Endothelial cell of umbilical vein (primary cell): ENCODE measurements around the gene FGD3. TPM values are rescaled to one million over a fixed set of nuclear protein-coding genes. Genes with fewer than 3 reads are reported as not detected.

ENCODE experiments used
- BruUV-seq: library from RNA; stranded (reverse); fragments of 400-500 nt; replicated peaks from 2 replicates; lab custom pipeline; 2021; lab: Mats Ljungman, UMichigan
- CTCF ChIA-PET: fragments of 300-600, 350-600 bp; sonication (Branson Sonifier 250); formaldehyde crosslinking; loops from one replicate; lab custom pipeline; 2021; ENCODE audit warnings: antibody characterized with exemption, inconsistent platforms; lab: Charles Lee
- POLR2A ChIA-PET: fragments of 300-600, 350-600 bp; sonication (Branson Sonifier 250); formaldehyde crosslinking; loops from one replicate; lab custom pipeline; 2021; ENCODE audit warnings: antibody characterized with exemption, inconsistent platforms; lab: Charles Lee
- DNase-seq: peaks from one replicate; pipeline ENCODE4 v3.0.0-alpha.2; 2011; ENCODE audit warnings: low read depth, low spot score
- FAIRE-seq: peaks from 2 replicates; lab custom pipeline; 2011; peaks lifted over from hg19 to GRCh38; lab: Jason Lieb, UNC
- H2AFZ ChIP-seq: 2 replicates; pipeline ENCODE4 v1.6.0; 2012; ENCODE audit warnings: low read depth, low read length, control low read depth, inconsistent platforms
- H3K27ac ChIP-seq: 2 replicates; pipeline ENCODE4 v1.5.1; 2011; ENCODE audit warnings: low read depth, mild to moderate bottlenecking, control low read depth, low read length, moderate library complexity; ENCODE audit not compliant: insufficient read depth
- H3K27me3 ChIP-seq, 2 experiments: 2 replicates each; pipeline versions ENCODE4 v1.6.0 to v1.6.1; 2011; ENCODE audit warnings: low read length in 2 of 2, mixed read lengths in 1 of 2; ENCODE audit not compliant: control insufficient read depth in 2 of 2, insufficient read depth in 2 of 2
- H3K36me3 ChIP-seq, 2 experiments: 2 replicates in 1 of 2; 3 replicates in 1 of 2; pipeline ENCODE4 v1.5.1; 2011; ENCODE audit warnings: low read length in 2 of 2, mild to moderate bottlenecking in 1 of 2, moderate library complexity in 1 of 2; ENCODE audit not compliant: control insufficient read depth in 2 of 2, insufficient read depth in 2 of 2; ENCODE audit errors: extremely low read depth in 1 of 2
- H3K4me1 ChIP-seq: 3 replicates; pipeline ENCODE4 v1.5.1; 2011; ENCODE audit warnings: mild to moderate bottlenecking, low read length; ENCODE audit not compliant: control insufficient read depth, insufficient read depth; ENCODE audit errors: extremely low read depth
- H3K4me2 ChIP-seq: 2 replicates; pipeline ENCODE4 v1.6.1; 2011; ENCODE audit warnings: low read length, control low read depth, mixed read lengths; ENCODE audit not compliant: insufficient read depth
- H3K4me3 ChIP-seq, 3 experiments: fragments of 200-600 bp in 1 of 3; sonication (generic), shearing (Covaris generic) in 1 of 3; replicated peaks in 1 of 3; 2 replicates each; pipeline ENCODE4 v1.5.1; 2011 to 2016; ENCODE audit warnings: control low read depth in 3 of 3, low read length in 3 of 3, mild to moderate bottlenecking in 2 of 3, inconsistent platforms in 1 of 3, low read depth in 1 of 3, moderate library complexity in 1 of 3; ENCODE audit not compliant: insufficient read depth in 1 of 3
- H3K79me2 ChIP-seq: 2 replicates; pipeline ENCODE4 v1.6.0; 2012; ENCODE audit warnings: low read length, inconsistent platforms; ENCODE audit not compliant: control insufficient read depth, insufficient read depth
- H3K9ac ChIP-seq: replicated peaks from 2 replicates; pipeline ENCODE3; 2011; ENCODE audit warnings: low read length, control low read depth; ENCODE audit not compliant: insufficient read depth; ENCODE audit errors: extremely low read depth
- H3K9me1 ChIP-seq: replicated peaks from 3 replicates; pipeline ENCODE4 v1.6.0; 2011; ENCODE audit warnings: mild to moderate bottlenecking, low read length; ENCODE audit not compliant: control insufficient read depth, insufficient read depth; ENCODE audit errors: extremely low read depth
- H3K9me3 ChIP-seq: replicated peaks from 2 replicates; pipeline ENCODE4 v1.5.1; 2012; ENCODE audit warnings: low read length, inconsistent platforms; ENCODE audit not compliant: control insufficient read depth, insufficient read depth
- H4K20me1 ChIP-seq: replicated peaks from 2 replicates; pipeline ENCODE3; 2011; ENCODE audit warnings: mild to moderate bottlenecking, low read length; ENCODE audit not compliant: control insufficient read depth, insufficient read depth; ENCODE audit errors: extremely low read depth
- EZH2 ChIP-seq: IDR thresholded peaks from 2 replicates; pipeline ENCODE4 v1.6.1; 2012; ENCODE audit warnings: borderline replicate concordance, low read depth, mild to moderate bottlenecking, moderate library complexity, low read length, inconsistent platforms; ENCODE audit not compliant: severe bottlenecking
- FOS ChIP-seq: IDR thresholded peaks from 2 replicates; pipeline ENCODE4 v1.6.1; 2011; ENCODE audit warnings: mild to moderate bottlenecking, low read length, moderate library complexity, borderline replicate concordance; ENCODE audit not compliant: insufficient read depth
- GATA2 ChIP-seq: IDR thresholded peaks from 2 replicates; pipeline ENCODE4 v1.7.0; 2011; ENCODE audit warnings: low read depth, mild to moderate bottlenecking, moderate library complexity, mixed read lengths, low read length; ENCODE audit not compliant: insufficient read length, insufficient read depth
- JUN ChIP-seq: IDR thresholded peaks from 2 replicates; pipeline ENCODE4 v1.6.1; 2011; ENCODE audit warnings: borderline replicate concordance, low read depth; ENCODE audit not compliant: insufficient read length, insufficient read depth
- MYC ChIP-seq: IDR thresholded peaks from one replicate; pipeline ENCODE4 v1.6.1; 2011; ENCODE audit warnings: mild to moderate bottlenecking, low read depth, low read length
- POLR2A ChIP-seq: IDR thresholded peaks from 2 replicates; pipeline ENCODE4 v1.6.1; 2012; ENCODE audit warnings: low read depth, mild to moderate bottlenecking, control low read depth, low read length
- POLR2AphosphoS5 ChIP-seq: IDR thresholded peaks from 2 replicates; pipeline ENCODE4 v1.6.1; 2012; ENCODE audit warnings: low read depth, mild to moderate bottlenecking, control low read depth, low read length, moderate library complexity; ENCODE audit not compliant: insufficient read depth
- dilution Hi-C: fragments of 300-500 bp; cut with MboI; formaldehyde crosslinking; loops from one replicate; pipeline ENCODE4 v1.15.0; 2019; ENCODE audit warnings: low sequenced_read_pairs; ENCODE audit not compliant: extremely low pct_ligation_motif_present
- intact Hi-C: fragments of 100-400 bp; cut with micrococcal nuclease; formaldehyde crosslinking; loops from one replicate; pipeline ENCODE4 v1.10.0; 2022
- polyA plus RNA-seq, 4 experiments: library from polyadenylated mRNA; depleted of rRNA in 3 of 4; stranded (reverse) in 3 of 4; unstranded in 1 of 4; fragments of >200 nt; gene quantifications; 2 replicates each; pipeline versions ENCODE4 v1.2.1 to v1.2.3, GENCODE V29; 2011 to 2012; ENCODE audit warnings: missing spikeins in 1 of 4
- total RNA-seq: library from RNA; stranded (reverse); gene quantifications from 2 replicates; pipeline ENCODE4 v1.2.3, GENCODE V29; 2021
- TF ChIP-seq, protein P1 (sequence below): IDR thresholded peaks from 2 replicates; pipeline ENCODE4 v1.6.1; 2011; ENCODE audit not compliant: insufficient read depth, insufficient read length
- TF ChIP-seq, protein P2 (sequence below), 2 donors: IDR thresholded peaks; 1 replicate in 1 of 2; 2 replicates in 1 of 2; pipeline ENCODE4 v1.5.1; 2011; ENCODE audit warnings: low read length in 2 of 2, mild to moderate bottlenecking in 2 of 2, moderate library complexity in 2 of 2, control low read depth in 1 of 2, inconsistent platforms in 1 of 2, low read depth in 1 of 2; ENCODE audit not compliant: insufficient read depth in 1 of 2; ENCODE audit errors: extremely low read depth in 1 of 2

The FGD3 gene
- total and polyA plus RNA-seq, 2 donors (not counting 3 experiments of a cell fraction or from before 2014, with no cell fraction given), result not detected

DNA sequence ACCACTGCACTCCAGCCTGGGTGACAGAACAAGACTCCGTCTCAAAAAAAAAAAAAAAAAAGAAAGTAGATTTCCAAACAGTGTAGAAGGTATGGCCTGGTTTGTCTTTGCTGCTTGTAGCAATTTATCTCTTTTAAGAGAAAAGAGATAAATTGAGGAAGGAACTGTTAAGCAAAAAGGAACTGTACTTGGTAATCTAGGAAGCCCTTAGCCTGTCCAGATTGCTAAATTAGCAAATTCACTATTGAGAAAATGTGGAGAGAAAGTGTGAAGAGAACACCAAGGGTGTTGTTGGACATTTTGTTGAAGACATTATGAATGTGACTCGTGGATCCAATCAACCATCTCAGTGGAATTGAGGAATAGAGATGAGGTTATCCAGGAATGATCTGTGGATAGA is 98.2 kb downstream of the FGD3 start:
- Histone ChIP-seq H4K20me1 (no peaks in the 10 kb centered on the region), H3K9ac (no peak overlapping the region), H3K36me3 (no peaks in the 10 kb centered on the region), H3K4me1 (no peaks in the 10 kb centered on the region), H2AFZ (no peak overlapping the region), H3K9me1 (no peaks in the 10 kb centered on the region), H3K27ac (no peak overlapping the region), H3K4me2 (no peak overlapping the region), H3K9me3 (no peaks in the 10 kb centered on the region), H3K79me2 (no peaks in the 10 kb centered on the region), H3K4me3 (no peak overlapping the region), H3K27me3 (no peaks in the 10 kb centered on the region)
- BruUV-seq, result no TSS peak
- ChIA-PET POLR2A (no interaction called here), CTCF (no interaction called here)
- no peak for DNase-seq
- intact Hi-C loops, result no loop called here
- TF ChIP-seq, protein P1, sequence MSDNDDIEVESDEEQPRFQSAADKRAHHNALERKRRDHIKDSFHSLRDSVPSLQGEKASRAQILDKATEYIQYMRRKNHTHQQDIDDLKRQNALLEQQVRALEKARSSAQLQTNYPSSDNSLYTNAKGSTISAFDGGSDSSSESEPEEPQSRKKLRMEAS, result no peak
- no peak for TF ChIP-seq JUN
- TF ChIP-seq FOS, result no peak
- TF ChIP-seq, protein P2, sequence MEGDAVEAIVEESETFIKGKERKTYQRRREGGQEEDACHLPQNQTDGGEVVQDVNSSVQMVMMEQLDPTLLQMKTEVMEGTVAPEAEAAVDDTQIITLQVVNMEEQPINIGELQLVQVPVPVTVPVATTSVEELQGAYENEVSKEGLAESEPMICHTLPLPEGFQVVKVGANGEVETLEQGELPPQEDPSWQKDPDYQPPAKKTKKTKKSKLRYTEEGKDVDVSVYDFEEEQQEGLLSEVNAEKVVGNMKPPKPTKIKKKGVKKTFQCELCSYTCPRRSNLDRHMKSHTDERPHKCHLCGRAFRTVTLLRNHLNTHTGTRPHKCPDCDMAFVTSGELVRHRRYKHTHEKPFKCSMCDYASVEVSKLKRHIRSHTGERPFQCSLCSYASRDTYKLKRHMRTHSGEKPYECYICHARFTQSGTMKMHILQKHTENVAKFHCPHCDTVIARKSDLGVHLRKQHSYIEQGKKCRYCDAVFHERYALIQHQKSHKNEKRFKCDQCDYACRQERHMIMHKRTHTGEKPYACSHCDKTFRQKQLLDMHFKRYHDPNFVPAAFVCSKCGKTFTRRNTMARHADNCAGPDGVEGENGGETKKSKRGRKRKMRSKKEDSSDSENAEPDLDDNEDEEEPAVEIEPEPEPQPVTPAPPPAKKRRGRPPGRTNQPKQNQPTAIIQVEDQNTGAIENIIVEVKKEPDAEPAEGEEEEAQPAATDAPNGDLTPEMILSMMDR (IDR thresholded peaks at IDR 0.05; ENCODE audit: extremely low read depth in 1 of 2, insufficient read depth in 1 of 2, low read depth in 1 of 2, low read length in 2 of 2), result no peak
- TF ChIP-seq MYC, result no peak
- no peak for TF ChIP-seq GATA2
- no peak for TF ChIP-seq POLR2AphosphoS5
- no peak for TF ChIP-seq EZH2
- no peak for TF ChIP-seq POLR2A
- FAIRE-seq, result no peak
- dilution Hi-C loops, result no loop called here
